HEK293 (cell line): ENCODE results near the gene SYT2.

Experiments
- CTCF ChIA-PET: fragments of 350-600 bp; formaldehyde crosslinking; extraction: SDS; loops from one replicate; lab custom pipeline; 2021; ENCODE audit warnings: antibody characterized with exemption; lab: Yijun Ruan, JAX
- POLR2A ChIA-PET: fragments of 300-600 bp; formaldehyde crosslinking; extraction: SDS; loops from one replicate; lab custom pipeline; 2020; ENCODE audit warnings: antibody characterized with exemption, inconsistent platforms; lab: Yijun Ruan, JAX
- H3K27ac ChIP-seq: fragments of 200-500 bp; sonication (Bioruptor generic); 2 replicates; pipeline ENCODE4 v1.5.1; 2014; ENCODE audit warnings: low read depth, low read length, control low read depth, inconsistent platforms; ENCODE audit errors: extremely low read depth
- H3K36me3 ChIP-seq, 2 experiments: fragments of 200-500 bp in 1 of 2; sonication (Bioruptor generic) in 1 of 2; 1 replicate in 1 of 2; 2 replicates in 1 of 2; pipeline ENCODE4 v1.5.1; 2014 to 2017; ENCODE audit warnings: inconsistent platforms in 2 of 2, low read length in 2 of 2; ENCODE audit not compliant: control insufficient read depth in 2 of 2, insufficient read depth in 1 of 2
- H3K4me1 ChIP-seq: fragments of 200-500 bp; sonication (Bioruptor generic); 2 replicates; pipeline ENCODE4 v1.5.1; 2014; ENCODE audit warnings: mild to moderate bottlenecking, low read length, inconsistent platforms; ENCODE audit not compliant: control insufficient read depth, insufficient read depth
- H3K4me3 ChIP-seq: 2 replicates; pipeline ENCODE4 v1.5.1; 2011; ENCODE audit warnings: low read depth, mild to moderate bottlenecking, control low read depth, low read length, moderate library complexity
- H3K9me3 ChIP-seq: fragments of 200-500 bp; sonication (Bioruptor generic); 2 replicates; pipeline ENCODE4 v1.5.1; 2014; ENCODE audit warnings: low read depth, low read length, inconsistent platforms; ENCODE audit not compliant: control insufficient read depth, insufficient read depth
- FEZF1 ChIP-seq: fragments of 450-650 bp; formaldehyde crosslinking; IDR thresholded peaks from 2 replicates; pipeline ENCODE4 v1.5.1; 2016; ENCODE audit warnings: missing biosample characterization, missing genetic modification characterization
- GFI1B ChIP-seq: fragments of 450-650 bp; formaldehyde crosslinking; IDR thresholded peaks from 2 replicates; pipeline ENCODE4 v1.5.1; 2016; ENCODE audit warnings: missing biosample characterization, missing genetic modification characterization
- GLIS1 ChIP-seq: fragments of 450-650 bp; formaldehyde crosslinking; IDR thresholded peaks from 2 replicates; pipeline ENCODE4 v1.5.1; 2016; ENCODE audit warnings: missing biosample characterization, missing genetic modification characterization
- OSR2 ChIP-seq: fragments of 450-650 bp; formaldehyde crosslinking; IDR thresholded peaks from 2 replicates; pipeline ENCODE4 v1.5.1; 2016; ENCODE audit warnings: missing biosample characterization, missing genetic modification characterization
- OVOL3 ChIP-seq: fragments of 450-650 bp; formaldehyde crosslinking; IDR thresholded peaks from 2 replicates; pipeline ENCODE4 v1.5.1; 2016; ENCODE audit warnings: missing biosample characterization, missing genetic modification characterization
- SCRT1 ChIP-seq: fragments of 450-650 bp; formaldehyde crosslinking; IDR thresholded peaks from 2 replicates; pipeline ENCODE4 v1.5.1; 2016; ENCODE audit warnings: missing biosample characterization, missing genetic modification characterization, borderline replicate concordance
- SCRT2 ChIP-seq: fragments of 450-650 bp; formaldehyde crosslinking; IDR thresholded peaks from 2 replicates; pipeline ENCODE4 v1.5.1; 2016; ENCODE audit warnings: missing biosample characterization, missing genetic modification characterization
- WT1 ChIP-seq: fragments of 450-650 bp; formaldehyde crosslinking; IDR thresholded peaks from 2 replicates; pipeline ENCODE4 v1.5.1; 2016; ENCODE audit warnings: missing biosample characterization, missing genetic modification characterization
- ZBTB17 ChIP-seq: fragments of 450-650 bp; formaldehyde crosslinking; IDR thresholded peaks from 2 replicates; pipeline ENCODE4 v1.5.1; 2016; ENCODE audit warnings: missing biosample characterization, missing genetic modification characterization
- ZEB2 ChIP-seq: fragments of 450-650 bp; formaldehyde crosslinking; IDR thresholded peaks from 2 replicates; pipeline ENCODE4 v1.5.1; 2016; ENCODE audit warnings: missing biosample characterization, missing genetic modification characterization
- ZNF174 ChIP-seq: fragments of 450-650 bp; formaldehyde crosslinking; IDR thresholded peaks from 2 replicates; pipeline ENCODE4 v1.5.0; 2017; ENCODE audit warnings: missing biosample characterization, mild to moderate bottlenecking, missing genetic modification characterization
- ZNF2 ChIP-seq: fragments of 450-650 bp; formaldehyde crosslinking; IDR thresholded peaks from 2 replicates; pipeline ENCODE4 v1.5.1; 2016; ENCODE audit warnings: missing biosample characterization, missing genetic modification characterization
- ZNF266 ChIP-seq: fragments of 450-650 bp; formaldehyde crosslinking; IDR thresholded peaks from 2 replicates; pipeline ENCODE4 v1.5.1; 2016; ENCODE audit warnings: missing biosample characterization, missing genetic modification characterization, low read depth
- ZNF362 ChIP-seq: fragments of 450-650 bp; formaldehyde crosslinking; IDR thresholded peaks from 2 replicates; pipeline ENCODE4 v1.5.1; 2016; ENCODE audit warnings: missing biosample characterization, missing genetic modification characterization
- ZNF629 ChIP-seq: fragments of 450-650 bp; formaldehyde crosslinking; IDR thresholded peaks from 2 replicates; pipeline ENCODE4 v1.5.1; 2017; ENCODE audit warnings: missing biosample characterization, missing genetic modification characterization
- ZNF76 ChIP-seq: fragments of 450-650 bp; formaldehyde crosslinking; IDR thresholded peaks from 2 replicates; pipeline ENCODE4; 2016; ENCODE audit warnings: low read depth, missing biosample characterization, missing genetic modification characterization, borderline replicate concordance
- ZNF777 ChIP-seq: fragments of 450-650 bp; formaldehyde crosslinking; IDR thresholded peaks from 2 replicates; pipeline ENCODE4 v1.5.1; 2017; ENCODE audit warnings: missing biosample characterization, missing genetic modification characterization, borderline replicate concordance
- ZNF791 ChIP-seq: fragments of 450-650 bp; formaldehyde crosslinking; IDR thresholded peaks from 2 replicates; pipeline ENCODE4 v1.5.1; 2016; ENCODE audit warnings: missing biosample characterization, missing genetic modification characterization
- ZNF843 ChIP-seq: fragments of 450-650 bp; formaldehyde crosslinking; IDR thresholded peaks from 2 replicates; pipeline ENCODE4 v1.5.1; 2016; ENCODE audit warnings: missing biosample characterization, missing genetic modification characterization
- ZSCAN30 ChIP-seq: fragments of 450-650 bp; IDR thresholded peaks from 2 replicates; pipeline ENCODE4 v1.5.1; 2018; ENCODE audit warnings: missing biosample characterization, mild to moderate bottlenecking, missing genetic modification characterization, moderate library complexity
- TF ChIP-seq, protein P1 (sequence below): fragments of 450-650 bp; formaldehyde crosslinking; conservative IDR thresholded peaks from 2 replicates; pipeline ENCODE4 v1.5.1; 2016; ENCODE audit warnings: low read depth, missing biosample characterization, missing genetic modification characterization
- TF ChIP-seq, protein P2 (sequence below): fragments of 450-650 bp; formaldehyde crosslinking; IDR thresholded peaks from 2 replicates; pipeline ENCODE4 v1.5.1; 2016; ENCODE audit warnings: missing biosample characterization, missing genetic modification characterization
- TF ChIP-seq, protein P3 (sequence below): fragments of 450-650 bp; IDR thresholded peaks from 2 replicates; pipeline ENCODE4 v1.5.1; 2018; ENCODE audit warnings: missing biosample characterization, mild to moderate bottlenecking, missing genetic modification characterization
- TF ChIP-seq, protein P4 (sequence below): IDR thresholded peaks from 2 replicates; pipeline ENCODE4 v1.6.1; 2011; ENCODE audit warnings: mild to moderate bottlenecking, low read depth, low read length, borderline replicate concordance
- TF ChIP-seq, protein P5 (sequence below): fragments of 450-650 bp; formaldehyde crosslinking; IDR thresholded peaks from 2 replicates; pipeline ENCODE4 v1.5.1; 2017; ENCODE audit warnings: missing biosample characterization, missing genetic modification characterization

Gene SYT2

DNA sequence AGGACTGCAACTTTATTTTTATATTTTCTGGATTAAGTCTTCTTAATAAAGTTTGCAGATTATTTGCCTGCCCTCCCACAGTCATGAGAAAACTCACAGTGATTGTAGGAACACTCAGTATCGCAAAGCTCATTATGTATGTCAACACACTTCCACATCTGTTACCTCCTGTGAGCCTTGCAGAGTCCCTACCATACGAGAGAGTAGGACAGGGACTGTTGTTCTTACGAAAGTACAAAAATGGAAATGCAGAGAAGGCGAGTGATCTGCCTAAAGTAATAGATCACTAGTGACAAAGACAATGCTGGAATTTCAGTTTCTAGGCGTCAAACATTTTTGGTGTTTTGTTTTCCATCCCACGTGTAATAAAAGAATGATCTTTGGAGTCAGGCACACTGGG is 131.7 kb downstream of the SYT2 start:
- no peak overlapping the region for H3K27ac ChIP-seq
- no peaks in the 10 kb centered on the region for H3K9me3 ChIP-seq
- H3K4me1 ChIP-seq = peaks cover 8% of the 10 kb centered on the region
- peaks cover 0 to 7% of the 10 kb centered on the region in 2 experiments; a peak in 1 of 3 replicates for H3K36me3 ChIP-seq
- no peak overlapping the region for H3K4me3 ChIP-seq
- TF ChIP-seq GLIS1 (tag by site-specific recombination) = peak; percentile 85
- no peak for TF ChIP-seq OSR2
- no peak for TF ChIP-seq ZNF777 (tag by site-specific recombination)
- TF ChIP-seq, all 188 proteins: peak for 1
- ChIA-PET CTCF (interaction anchor here (0.7 to 1.6 kb wide), 10 partner anchors 8 to 597 kb away, joined by 3 to 7 read pairs (median 5); no protein-coding TSS in a partner anchor), POLR2A (no interaction called here)

GRCh38 chr1:202578001-202578504 is 132.2 kb downstream of the SYT2 start:
- TF ChIP-seq, protein P1, sequence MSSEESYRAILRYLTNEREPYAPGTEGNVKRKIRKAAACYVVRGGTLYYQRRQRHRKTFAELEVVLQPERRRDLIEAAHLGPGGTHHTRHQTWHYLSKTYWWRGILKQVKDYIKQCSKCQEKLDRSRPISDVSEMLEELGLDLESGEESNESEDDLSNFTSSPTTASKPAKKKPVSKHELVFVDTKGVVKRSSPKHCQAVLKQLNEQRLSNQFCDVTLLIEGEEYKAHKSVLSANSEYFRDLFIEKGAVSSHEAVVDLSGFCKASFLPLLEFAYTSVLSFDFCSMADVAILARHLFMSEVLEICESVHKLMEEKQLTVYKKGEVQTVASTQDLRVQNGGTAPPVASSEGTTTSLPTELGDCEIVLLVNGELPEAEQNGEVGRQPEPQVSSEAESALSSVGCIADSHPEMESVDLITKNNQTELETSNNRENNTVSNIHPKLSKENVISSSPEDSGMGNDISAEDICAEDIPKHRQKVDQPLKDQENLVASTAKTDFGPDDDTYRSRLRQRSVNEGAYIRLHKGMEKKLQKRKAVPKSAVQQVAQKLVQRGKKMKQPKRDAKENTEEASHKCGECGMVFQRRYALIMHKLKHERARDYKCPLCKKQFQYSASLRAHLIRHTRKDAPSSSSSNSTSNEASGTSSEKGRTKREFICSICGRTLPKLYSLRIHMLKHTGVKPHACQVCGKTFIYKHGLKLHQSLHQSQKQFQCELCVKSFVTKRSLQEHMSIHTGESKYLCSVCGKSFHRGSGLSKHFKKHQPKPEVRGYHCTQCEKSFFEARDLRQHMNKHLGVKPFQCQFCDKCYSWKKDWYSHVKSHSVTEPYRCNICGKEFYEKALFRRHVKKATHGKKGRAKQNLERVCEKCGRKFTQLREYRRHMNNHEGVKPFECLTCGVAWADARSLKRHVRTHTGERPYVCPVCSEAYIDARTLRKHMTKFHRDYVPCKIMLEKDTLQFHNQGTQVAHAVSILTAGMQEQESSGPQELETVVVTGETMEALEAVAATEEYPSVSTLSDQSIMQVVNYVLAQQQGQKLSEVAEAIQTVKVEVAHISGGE = no peak
- TF ChIP-seq, protein P2, sequence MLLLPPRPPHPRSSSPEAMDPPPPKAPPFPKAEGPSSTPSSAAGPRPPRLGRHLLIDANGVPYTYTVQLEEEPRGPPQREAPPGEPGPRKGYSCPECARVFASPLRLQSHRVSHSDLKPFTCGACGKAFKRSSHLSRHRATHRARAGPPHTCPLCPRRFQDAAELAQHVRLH (tag by site-specific recombination) = peak; percentile 50; the same call in 1 of the 2 replicates
- peak; percentile 20; the same call in 1 of the 2 replicates for TF ChIP-seq ZEB2 (tag by site-specific recombination)
- TF ChIP-seq, protein P3, sequence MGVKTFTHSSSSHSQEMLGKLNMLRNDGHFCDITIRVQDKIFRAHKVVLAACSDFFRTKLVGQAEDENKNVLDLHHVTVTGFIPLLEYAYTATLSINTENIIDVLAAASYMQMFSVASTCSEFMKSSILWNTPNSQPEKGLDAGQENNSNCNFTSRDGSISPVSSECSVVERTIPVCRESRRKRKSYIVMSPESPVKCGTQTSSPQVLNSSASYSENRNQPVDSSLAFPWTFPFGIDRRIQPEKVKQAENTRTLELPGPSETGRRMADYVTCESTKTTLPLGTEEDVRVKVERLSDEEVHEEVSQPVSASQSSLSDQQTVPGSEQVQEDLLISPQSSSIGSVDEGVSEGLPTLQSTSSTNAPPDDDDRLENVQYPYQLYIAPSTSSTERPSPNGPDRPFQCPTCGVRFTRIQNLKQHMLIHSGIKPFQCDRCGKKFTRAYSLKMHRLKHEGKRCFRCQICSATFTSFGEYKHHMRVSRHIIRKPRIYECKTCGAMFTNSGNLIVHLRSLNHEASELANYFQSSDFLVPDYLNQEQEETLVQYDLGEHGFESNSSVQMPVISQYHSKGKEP (tag by site-specific recombination) = peak; percentile 80; the same call in 1 of the 2 replicates
- TF ChIP-seq, protein P4, sequence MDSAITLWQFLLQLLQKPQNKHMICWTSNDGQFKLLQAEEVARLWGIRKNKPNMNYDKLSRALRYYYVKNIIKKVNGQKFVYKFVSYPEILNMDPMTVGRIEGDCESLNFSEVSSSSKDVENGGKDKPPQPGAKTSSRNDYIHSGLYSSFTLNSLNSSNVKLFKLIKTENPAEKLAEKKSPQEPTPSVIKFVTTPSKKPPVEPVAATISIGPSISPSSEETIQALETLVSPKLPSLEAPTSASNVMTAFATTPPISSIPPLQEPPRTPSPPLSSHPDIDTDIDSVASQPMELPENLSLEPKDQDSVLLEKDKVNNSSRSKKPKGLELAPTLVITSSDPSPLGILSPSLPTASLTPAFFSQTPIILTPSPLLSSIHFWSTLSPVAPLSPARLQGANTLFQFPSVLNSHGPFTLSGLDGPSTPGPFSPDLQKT = peak; percentile 97
- TF ChIP-seq ZNF2 (tag by site-specific recombination) = no peak
- TF ChIP-seq SCRT1 (tag by site-specific recombination) = peak; percentile 54; the same call in 1 of the 2 replicates
- TF ChIP-seq SCRT2 (tag by site-specific recombination) = peak; percentile 47; the same call in 1 of the 2 replicates
- TF ChIP-seq, protein P5, sequence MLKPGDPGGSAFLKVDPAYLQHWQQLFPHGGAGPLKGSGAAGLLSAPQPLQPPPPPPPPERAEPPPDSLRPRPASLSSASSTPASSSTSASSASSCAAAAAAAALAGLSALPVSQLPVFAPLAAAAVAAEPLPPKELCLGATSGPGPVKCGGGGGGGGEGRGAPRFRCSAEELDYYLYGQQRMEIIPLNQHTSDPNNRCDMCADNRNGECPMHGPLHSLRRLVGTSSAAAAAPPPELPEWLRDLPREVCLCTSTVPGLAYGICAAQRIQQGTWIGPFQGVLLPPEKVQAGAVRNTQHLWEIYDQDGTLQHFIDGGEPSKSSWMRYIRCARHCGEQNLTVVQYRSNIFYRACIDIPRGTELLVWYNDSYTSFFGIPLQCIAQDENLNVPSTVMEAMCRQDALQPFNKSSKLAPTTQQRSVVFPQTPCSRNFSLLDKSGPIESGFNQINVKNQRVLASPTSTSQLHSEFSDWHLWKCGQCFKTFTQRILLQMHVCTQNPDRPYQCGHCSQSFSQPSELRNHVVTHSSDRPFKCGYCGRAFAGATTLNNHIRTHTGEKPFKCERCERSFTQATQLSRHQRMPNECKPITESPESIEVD (tag by site-specific recombination) = peak; percentile 97
- peak; percentile 48; the same call in 1 of the 2 replicates for TF ChIP-seq ZNF362 (tag by site-specific recombination)
- peak; percentile 51; the same call in 1 of the 2 replicates for TF ChIP-seq ZNF843
- peak; percentile 99 for TF ChIP-seq GFI1B
- peak; percentile 27; the same call in 1 of the 2 replicates for TF ChIP-seq ZNF629
- TF ChIP-seq ZSCAN30 = peak; percentile 66; the same call in 1 of the 2 replicates
- TF ChIP-seq FEZF1 = peak; percentile 45; the same call in 1 of the 2 replicates
- no peak for TF ChIP-seq ZNF174 (tag by site-specific recombination)
- TF ChIP-seq ZNF791 (tag by site-specific recombination) = no peak
- no peak for TF ChIP-seq ZNF266 (tag by site-specific recombination)
- 0 out of 2 replicates have a peak, but pooled peaks have one; percentile 14 for TF ChIP-seq ZBTB17 (tag by site-specific recombination)
- TF ChIP-seq WT1 = peak; percentile 76
- TF ChIP-seq ZNF76 (tag by site-specific recombination) = no peak
- TF ChIP-seq OVOL3 = no peak
- Histone ChIP-seq H3K4me3 (no peak overlapping the region), H3K4me1 (peaks cover 8% of the 10 kb centered on the region), H3K9me3 (no peaks in the 10 kb centered on the region), H3K27ac (no peak overlapping the region), H3K36me3 (peaks cover 0 to 7% of the 10 kb centered on the region in 2 experiments; a peak in 1 of 3 replicates)
- CTCF ChIA-PET = interaction anchor here (0.6 to 1.6 kb wide), 13 partner anchors 8 to 597 kb away, joined by 3 to 7 read pairs (median 4); no protein-coding TSS in a partner anchor
- POLR2A ChIA-PET = no interaction called here
